Stimulated activated naive CD4-positive, alpha-beta T cell treated with Interleukin-2 at 50 U/mL for 16 hours (primary cell): ENCODE measurements around the gene CCNL2.
A peak's percentile ranks its signal among the peaks of the same experiment; 100 is the strongest.
"Not testable (repeated sequence)": the region's sequence is repeated elsewhere in the genome, so short reads cannot be mapped to it uniquely, and the experiment has no call there.

Experiments
- DNase-seq: peaks from one replicate; lab custom pipeline; 2025; lab: John Stamatoyannopoulos, UW

Gene CCNL2

GRCh38 chr1:1419813-1420653, 20.9 kb upstream of the CCNL2 start:
- no peak for DNase-seq

GRCh38 chr1:1419363-1419812, 20.3 kb upstream of the CCNL2 start:
- no peak for DNase-seq

GRCh38 chr1:1418464-1419362, 19.6 kb upstream of the CCNL2 start:
- DNase-seq: no peak

- DNase-seq: not testable (repeated sequence)
These were observed 18.8 kb upstream of the CCNL2 start for GRCh38 chr1:1417825-1418463.

- DNase-seq: not testable (repeated sequence)
These were observed 18.3 kb upstream of the CCNL2 start for GRCh38 chr1:1417396-1417795.

GRCh38 chr1:1415751-1416150, 16.6 kb upstream of the CCNL2 start:
- DNase-seq: no peak

GRCh38 chr1:1412311-1412902, 13.3 kb upstream of the CCNL2 start:
- not testable (repeated sequence) for DNase-seq

GRCh38 chr1:1411626-1412025, 12.5 kb upstream of the CCNL2 start:
- no peak for DNase-seq

- not testable (repeated sequence) for DNase-seq
These were observed 11.1 kb upstream of the CCNL2 start for GRCh38 chr1:1410238-1410637.

- peak; percentile 26 for DNase-seq
These were observed 8.6 kb upstream of the CCNL2 start for GRCh38 chr1:1407636-1408318.

- DNase-seq: peak; percentile 95
These were observed 7.9 kb upstream of the CCNL2 start, which contains the start of gene MRPL20 for GRCh38 chr1:1406821-1407635. Gene MRPL20, minus strand, starts transcription at chr1:1407293. Its CDS starts 76 bp downstream, at chr1:1407217.

GRCh38 chr1:1406101-1406820, 7.1 kb upstream of the CCNL2 start:
- no peak for DNase-seq

GRCh38 chr1:1403653-1404052, 4.5 kb upstream of the CCNL2 start:
- DNase-seq: no peak

- DNase-seq: not testable (repeated sequence)
These were observed 3.8 kb upstream of the CCNL2 start for GRCh38 chr1:1402901-1403392.

GRCh38 chr1:1402072-1402900, 3.2 kb upstream of the CCNL2 start:
- DNase-seq: peak; percentile 6

GRCh38 chr1:1401457-1402010, 2.4 kb upstream of the CCNL2 start:
- DNase-seq: no peak

GRCh38 chr1:1400576-1401456, 1.7 kb upstream of the CCNL2 start:
- no peak for DNase-seq
